IMR-90 (cell line): ENCODE results near the gene ATP6V1G1. TPM values are rescaled to one million over a fixed set of nuclear protein-coding genes. Genes with fewer than 3 reads are reported as not detected.

ENCODE experiments used
- ATAC-seq: fragments of 200-7000 bp; cut with Tn5 transposase; 2 replicates; pipeline ENCODE4 v1.9.1; 2020; ENCODE audit warnings: low read depth, mild to moderate bottlenecking, moderate library complexity
- BruUV-seq: library from RNA; stranded (reverse); fragments of 400-500 nt; replicated peaks from 2 replicates; lab custom pipeline; 2021; lab: Mats Ljungman, UMichigan
- CTCF ChIA-PET: fragments of 300-600 bp; formaldehyde crosslinking; extraction: SDS; loops from one replicate; lab custom pipeline; 2021; ENCODE audit warnings: antibody characterized with exemption; lab: Yijun Ruan, JAX
- POLR2A ChIA-PET: fragments of 300-600 bp; sonication (Branson Sonifier 250); formaldehyde crosslinking; loops from one replicate; lab custom pipeline; 2022; ENCODE audit warnings: antibody characterized with exemption; ENCODE audit not compliant: unreplicated experiment; lab: Charles Lee
- DNase-seq: peaks from one replicate; pipeline ENCODE4 v3.0.0; 2013
- H2AFZ ChIP-seq: replicated peaks from 2 replicates; pipeline ENCODE3; 2013; ENCODE audit warnings: low read length, mild to moderate bottlenecking; ENCODE audit not compliant: poor library complexity
- H2AK5ac ChIP-seq: 2 replicates; pipeline ENCODE4 v1.6.1; 2013; ENCODE audit warnings: low read depth, low read length, inconsistent platforms
- H2AK9ac ChIP-seq: replicated peaks from 2 replicates; pipeline ENCODE3; 2013; ENCODE audit warnings: mild to moderate bottlenecking, low read depth, low read length, moderate library complexity; ENCODE audit not compliant: poor library complexity
- H2BK120ac ChIP-seq: 2 replicates; pipeline ENCODE4 v1.6.1; 2013; ENCODE audit warnings: low read depth, low read length, inconsistent platforms
- H2BK15ac ChIP-seq: 3 replicates; pipeline ENCODE4 v1.6.1; 2013; ENCODE audit warnings: low read depth, low read length, inconsistent platforms
- H2BK20ac ChIP-seq: 2 replicates; pipeline ENCODE4 v1.6.1; 2013; ENCODE audit warnings: low read depth, mild to moderate bottlenecking, inconsistent platforms, low read length, moderate library complexity
- H2BK5ac ChIP-seq: 2 replicates; pipeline ENCODE4 v1.6.1; 2013; ENCODE audit warnings: mild to moderate bottlenecking, low read depth, low read length, inconsistent platforms; ENCODE audit not compliant: poor library complexity, severe bottlenecking
- H3K14ac ChIP-seq: replicated peaks from 2 replicates; pipeline ENCODE4 v1.6.1; 2013; ENCODE audit warnings: low read depth, low read length, inconsistent platforms
- H3K18ac ChIP-seq: 2 replicates; pipeline ENCODE4 v1.6.1; 2013; ENCODE audit warnings: low read depth, low read length, control low read depth
- H3K23ac ChIP-seq: 2 replicates; pipeline ENCODE4 v1.6.1; 2013; ENCODE audit warnings: low read depth, low read length, inconsistent platforms
- H3K27ac ChIP-seq: 2 replicates; pipeline ENCODE4 v1.5.1; 2013; ENCODE audit warnings: mild to moderate bottlenecking, control low read depth, low read length; ENCODE audit not compliant: insufficient read depth
- H3K27me3 ChIP-seq: 2 replicates; pipeline ENCODE4 v1.6.1; 2013; ENCODE audit warnings: low read length; ENCODE audit not compliant: control insufficient read depth, insufficient read depth
- H3K36me3 ChIP-seq: 2 replicates; pipeline ENCODE4 v1.6.1; 2013; ENCODE audit warnings: low read length, mixed read lengths; ENCODE audit not compliant: control insufficient read depth, insufficient read depth
- H3K4ac ChIP-seq: 2 replicates; pipeline ENCODE4 v1.6.1; 2013; ENCODE audit warnings: low read depth, low read length, inconsistent platforms
- H3K4me1 ChIP-seq: 2 replicates; pipeline ENCODE4 v1.6.1; 2013; ENCODE audit warnings: low read length, mixed read lengths; ENCODE audit not compliant: control insufficient read depth, insufficient read depth
- H3K4me2 ChIP-seq: 2 replicates; pipeline ENCODE4 v1.6.1; 2013; ENCODE audit warnings: low read depth, mild to moderate bottlenecking, control low read depth, low read length, moderate library complexity
- H3K4me3 ChIP-seq: 2 replicates; pipeline ENCODE4 v1.5.1; 2013; ENCODE audit warnings: low read depth, mild to moderate bottlenecking, control low read depth, low read length, moderate library complexity; ENCODE audit not compliant: insufficient read depth
- H3K56ac ChIP-seq: 2 replicates; pipeline ENCODE4 v1.6.1; 2013; ENCODE audit warnings: low read length, inconsistent platforms; ENCODE audit not compliant: insufficient read depth; ENCODE audit errors: extremely low read depth
- H3K79me1 ChIP-seq, 2 experiments: 2 replicates each; pipeline ENCODE4 v1.6.1; 2013; ENCODE audit warnings: low read length in 2 of 2, inconsistent platforms in 1 of 2, low read depth in 1 of 2
- H3K9ac ChIP-seq: 2 replicates; pipeline ENCODE4 v1.6.1; 2013; ENCODE audit warnings: low read depth, low read length, control low read depth
- H3K9me1 ChIP-seq: 2 replicates; pipeline ENCODE4 v1.6.1; 2013; ENCODE audit warnings: low read length, inconsistent platforms; ENCODE audit not compliant: insufficient read depth
- H3K9me3 ChIP-seq: 2 replicates; pipeline ENCODE4 v1.6.1; 2013; ENCODE audit warnings: low read length; ENCODE audit not compliant: control insufficient read depth, insufficient read depth
- H4K20me1 ChIP-seq: 2 replicates; pipeline ENCODE4 v1.6.1; 2013; ENCODE audit warnings: low read length, inconsistent platforms; ENCODE audit not compliant: insufficient read depth
- H4K5ac ChIP-seq: 2 replicates; pipeline ENCODE4 v1.6.1; 2013; ENCODE audit warnings: mild to moderate bottlenecking, low read depth, low read length, control low read depth
- H4K8ac ChIP-seq, 2 experiments: 2 replicates each; pipeline ENCODE4 v1.6.1; 2013; ENCODE audit warnings: low read depth in 2 of 2, low read length in 2 of 2, control low read depth in 1 of 2, inconsistent platforms in 1 of 2
- H4K91ac ChIP-seq: 2 replicates; pipeline ENCODE4 v1.6.1; 2013; ENCODE audit warnings: low read depth, low read length, inconsistent platforms; ENCODE audit not compliant: insufficient read depth
- CEBPB ChIP-seq: IDR thresholded peaks from 2 replicates; pipeline ENCODE4 v1.6.1; 2012; ENCODE audit warnings: low read depth, low read length, improper control_type of control experiment
- FOS ChIP-seq: fragments of 150-350 bp; IDR thresholded peaks from 2 replicates; pipeline ENCODE4 v1.6.1; 2016; ENCODE audit warnings: low read depth, low read length
- WGBS, 2 experiments: methylation state at CpG; one replicate each; pipeline versions ENCODE4 v1.1.5 to v1.1.7; 2013; ENCODE audit warnings: missing lambda C conversion rate in 2 of 2; ENCODE audit not compliant: insufficient read length in 1 of 2; ENCODE audit errors: extremely low coverage in 2 of 2; 5-methylcytosine and 5-hydroxymethylcytosine counted together
- dilution Hi-C: fragments of 300-500 bp; cut with HindIII; formaldehyde crosslinking; loops from one replicate; pipeline ENCODE4 v1.14.3; 2018; ENCODE audit warnings: low sequenced_read_pairs; ENCODE audit not compliant: unreplicated experiment
- in situ Hi-C: fragments of 300-500 bp; cut with MboI; formaldehyde crosslinking; loops from 3 replicates; pipeline ENCODE4 v1.14.3; 2019; ENCODE audit warnings: low sequenced_read_pairs, inconsistent platforms, mixed read lengths
- intact Hi-C: fragments of 100-400 bp; cut with micrococcal nuclease; formaldehyde crosslinking; loops from 2 replicates; pipeline ENCODE4 v1.10.0; 2022
- polyA plus RNA-seq, 3 experiments: library from polyadenylated mRNA; depleted of rRNA; stranded (reverse); fragments of >200 nt; gene quantifications; 2 replicates each; pipeline ENCODE4 v1.2.3, GENCODE V29; 2012; ENCODE audit warnings: low replicate concordance in 1 of 3
- total RNA-seq: library from RNA; depleted of rRNA; stranded (reverse); fragments of >200 nt; gene quantifications from 2 replicates; pipeline ENCODE4 v1.2.3, GENCODE V29; 2012

Gene ATP6V1G1
- total and polyA plus RNA-seq, 2 of the 4 experiments (the other 2 are of a cell fraction): 52.0 to 70.9 TPM

DNA sequence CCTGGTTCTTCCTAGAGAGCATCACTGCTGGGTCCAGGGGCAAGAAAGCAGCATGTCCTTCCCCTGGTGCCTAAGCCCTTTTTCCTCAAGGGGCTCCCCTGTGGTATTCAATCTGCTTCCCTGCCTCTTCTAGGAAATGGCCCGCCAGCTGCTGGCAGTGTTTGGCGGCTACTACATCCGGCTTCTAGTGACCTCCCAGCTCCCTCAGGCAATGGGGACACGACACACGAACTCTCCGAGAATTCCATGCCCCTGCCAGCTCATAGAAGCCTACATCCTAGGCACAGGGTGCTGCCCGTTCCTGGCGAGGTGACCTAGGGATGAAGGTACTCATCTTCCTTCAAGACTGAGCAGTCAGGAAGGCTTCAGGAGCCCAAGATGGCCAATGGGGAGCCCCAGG is 55.4 kb downstream of the ATP6V1G1 start:
- Histone ChIP-seq H4K5ac (no peak overlapping the region), H3K4me1 (no peaks in the 10 kb centered on the region), H3K56ac (no peak overlapping the region), H3K27ac (no peak overlapping the region), H2BK5ac (no peak overlapping the region), H3K27me3 (no peaks in the 10 kb centered on the region), H3K9me3 (no peaks in the 10 kb centered on the region), H2AFZ (no peak overlapping the region), H3K9me1 (peaks cover 4% of the 10 kb centered on the region; the same call in 1 of the 2 replicates), H2BK120ac (no peak overlapping the region), H3K4me2 (no peak overlapping the region), H3K14ac (no peak overlapping the region), H2AK5ac (no peak overlapping the region), H3K79me1 (no peaks in the 10 kb centered on the region), H2AK9ac (no peak overlapping the region), H3K36me3 (peaks cover 16% of the 10 kb centered on the region), H3K18ac (no peak overlapping the region), H3K23ac (no peak overlapping the region), H2BK20ac (no peak overlapping the region), H4K8ac (no peak overlapping the region), H3K9ac (no peak overlapping the region), H3K4me3 (no peak overlapping the region), H4K91ac (no peak overlapping the region), H3K4ac (no peak overlapping the region), H2BK15ac (no peak overlapping the region), H4K20me1 (no peaks in the 10 kb centered on the region)
- DNase-seq (no peak), ATAC-seq (no peak)
- no peak for TF ChIP-seq CEBPB
- TF ChIP-seq FOS: no peak
- in situ Hi-C loops (loop anchor here (10.0 kb wide), 1 partner anchor 208 kb away; no protein-coding TSS in a partner anchor), intact Hi-C loops (no loop called here), dilution Hi-C loops (no loop called here)
- BruUV-seq: no TSS peak
- ChIA-PET POLR2A (no interaction called here), CTCF (no interaction called here)
- WGBS, 2 experiments: 100% methylated on average over 1 of the region's 8 CpGs; no CpG with 5 or more reads in 1 of the 2 experiments
